Measurements from ENCODE around the gene APP.

APP gene

GRCh38 chr21:25836396-25836795, 334.2 kb downstream of the APP start:
- Histone ChIP-seq H3K4me1 (ENCODE audit: control insufficient read depth, low read length) (no peaks in the 10 kb centered on the region), H3K79me2 (ENCODE audit: control insufficient read depth, low read length) (no peaks in the 10 kb centered on the region), H3K4me3 (ENCODE audit: low read length) (no peak overlapping the region), H3K27me3 (ENCODE audit: control insufficient read depth, low read length) (no peaks in the 10 kb centered on the region), H3F3A (ENCODE audit: control insufficient read depth, insufficient read depth) (no peaks in the 10 kb centered on the region), H3K36me3 (ENCODE audit: control insufficient read depth, low read length) (no peaks in the 10 kb centered on the region), H3K27ac (ENCODE audit: low read depth, low read length) (no peak overlapping the region), H3K4me2 (ENCODE audit: low read length) (no peak overlapping the region), H3K9me2 (replicated peaks; ENCODE audit: control insufficient read depth, low read length) (no peaks in the 10 kb centered on the region; the same call in 1 of the 2 replicates), H3K9me3 (ENCODE audit: control insufficient read depth, insufficient read depth, low read length) (peaks cover 5% of the 10 kb centered on the region; the same call in 1 of the 2 replicates), H4K20me1 (ENCODE audit: control insufficient read depth, insufficient read depth, low read depth, low read length) (no peaks in the 10 kb centered on the region)
- TF ChIP-seq CTCF (IDR thresholded peaks at IDR 0.05; ENCODE audit: low read depth, low read length, poor library complexity, severe bottlenecking) = no peak
- TF ChIP-seq EZH2phosphoT487 (IDR thresholded peaks at IDR 0.05; ENCODE audit: borderline replicate concordance, low read length) = no peak

GRCh38 chr21:25834381-25834780, 336.2 kb downstream of the APP start:
- Histone ChIP-seq H3K4me3 (ENCODE audit: low read length) (no peak overlapping the region), H4K20me1 (ENCODE audit: control insufficient read depth, insufficient read depth, low read depth, low read length) (no peaks in the 10 kb centered on the region), H3K27ac (ENCODE audit: low read depth, low read length) (no peak overlapping the region), H3K36me3 (ENCODE audit: control insufficient read depth, low read length) (no peaks in the 10 kb centered on the region), H3K79me2 (ENCODE audit: control insufficient read depth, low read length) (no peaks in the 10 kb centered on the region), H3K9me2 (replicated peaks; ENCODE audit: control insufficient read depth, low read length) (no peaks in the 10 kb centered on the region; the same call in 1 of the 2 replicates), H3F3A (ENCODE audit: control insufficient read depth, insufficient read depth) (no peaks in the 10 kb centered on the region), H3K4me2 (ENCODE audit: low read length) (no peak overlapping the region), H3K4me1 (ENCODE audit: control insufficient read depth, low read length) (no peaks in the 10 kb centered on the region), H3K9me3 (ENCODE audit: control insufficient read depth, insufficient read depth, low read length) (peaks cover 5% of the 10 kb centered on the region; the same call in 1 of the 2 replicates), H3K27me3 (ENCODE audit: control insufficient read depth, low read length) (no peaks in the 10 kb centered on the region)
- TF ChIP-seq EZH2phosphoT487 (IDR thresholded peaks at IDR 0.05; ENCODE audit: borderline replicate concordance, low read length) = no peak
- no peak for TF ChIP-seq CTCF (IDR thresholded peaks at IDR 0.05; ENCODE audit: low read depth, low read length, poor library complexity, severe bottlenecking)

GRCh38 chr21:25831300-25831960, 339.1 kb downstream of the APP start:
- H3K27ac ChIP-seq (ENCODE audit: low read depth, low read length) = no peak overlapping the region
- no peaks in the 10 kb centered on the region for H3K79me2 ChIP-seq (ENCODE audit: control insufficient read depth, low read length)
- no peaks in the 10 kb centered on the region; the same call in 1 of the 2 replicates for H3K9me2 ChIP-seq (replicated peaks; ENCODE audit: control insufficient read depth, low read length)
- no peaks in the 10 kb centered on the region for H3K27me3 ChIP-seq (ENCODE audit: control insufficient read depth, low read length)
- no peak for TF ChIP-seq CTCF (IDR thresholded peaks at IDR 0.05; ENCODE audit: low read depth, low read length, poor library complexity, severe bottlenecking)
- no peak for TF ChIP-seq EZH2phosphoT487 (IDR thresholded peaks at IDR 0.05; ENCODE audit: borderline replicate concordance, low read length)
- H3K4me1 ChIP-seq (ENCODE audit: control insufficient read depth, low read length) = no peaks in the 10 kb centered on the region
- no peaks in the 10 kb centered on the region for H4K20me1 ChIP-seq (ENCODE audit: control insufficient read depth, insufficient read depth, low read depth, low read length)
- H3K4me2 ChIP-seq (ENCODE audit: low read length) = no peak overlapping the region
- no peaks in the 10 kb centered on the region for H3K36me3 ChIP-seq (ENCODE audit: control insufficient read depth, low read length)
- no peaks in the 10 kb centered on the region for H3F3A ChIP-seq (ENCODE audit: control insufficient read depth, insufficient read depth)
- H3K4me3 ChIP-seq (ENCODE audit: low read length) = no peak overlapping the region
- no peaks in the 10 kb centered on the region for H3K9me3 ChIP-seq (ENCODE audit: control insufficient read depth, insufficient read depth, low read length)

All from DOHH2 (cell line).